ENCODE measurements around the gene TPX2.

DNA sequence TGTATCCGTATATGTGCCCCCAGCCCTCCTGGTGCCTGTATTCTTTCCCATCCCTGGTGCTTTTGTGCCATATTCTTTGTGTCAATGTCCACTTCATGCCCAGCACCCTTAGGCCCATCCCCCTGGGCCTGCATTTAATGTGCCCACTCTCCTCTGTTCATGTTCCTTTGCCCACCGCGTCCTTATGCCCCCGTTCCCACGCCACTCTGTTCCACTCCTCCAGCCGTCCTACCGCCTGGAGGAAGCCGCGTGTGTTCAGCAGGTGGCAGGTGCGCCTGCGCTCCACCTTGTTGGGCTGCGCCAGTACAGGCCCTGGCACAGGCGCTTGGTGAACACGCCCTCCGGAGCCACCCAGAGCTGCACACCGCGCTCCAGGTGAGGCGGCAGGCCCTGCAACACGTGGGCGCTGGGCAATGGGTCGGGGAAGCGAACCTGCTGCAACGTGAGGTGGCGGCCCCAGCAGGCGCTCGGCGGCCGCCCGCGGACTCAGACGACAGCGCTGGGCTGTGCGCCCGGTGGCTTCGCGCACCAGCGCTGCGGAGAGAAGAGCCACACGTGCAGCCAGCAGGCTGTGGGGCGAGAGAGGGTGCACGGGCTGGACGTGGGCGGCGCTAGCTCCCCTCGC, 110.3 kb downstream of the TPX2 start:
- TF ChIP-seq, protein P1, sequence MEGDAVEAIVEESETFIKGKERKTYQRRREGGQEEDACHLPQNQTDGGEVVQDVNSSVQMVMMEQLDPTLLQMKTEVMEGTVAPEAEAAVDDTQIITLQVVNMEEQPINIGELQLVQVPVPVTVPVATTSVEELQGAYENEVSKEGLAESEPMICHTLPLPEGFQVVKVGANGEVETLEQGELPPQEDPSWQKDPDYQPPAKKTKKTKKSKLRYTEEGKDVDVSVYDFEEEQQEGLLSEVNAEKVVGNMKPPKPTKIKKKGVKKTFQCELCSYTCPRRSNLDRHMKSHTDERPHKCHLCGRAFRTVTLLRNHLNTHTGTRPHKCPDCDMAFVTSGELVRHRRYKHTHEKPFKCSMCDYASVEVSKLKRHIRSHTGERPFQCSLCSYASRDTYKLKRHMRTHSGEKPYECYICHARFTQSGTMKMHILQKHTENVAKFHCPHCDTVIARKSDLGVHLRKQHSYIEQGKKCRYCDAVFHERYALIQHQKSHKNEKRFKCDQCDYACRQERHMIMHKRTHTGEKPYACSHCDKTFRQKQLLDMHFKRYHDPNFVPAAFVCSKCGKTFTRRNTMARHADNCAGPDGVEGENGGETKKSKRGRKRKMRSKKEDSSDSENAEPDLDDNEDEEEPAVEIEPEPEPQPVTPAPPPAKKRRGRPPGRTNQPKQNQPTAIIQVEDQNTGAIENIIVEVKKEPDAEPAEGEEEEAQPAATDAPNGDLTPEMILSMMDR (IDR thresholded peaks at IDR 0.05; ENCODE audit: low read length) = no peak
- no peak for TF ChIP-seq EZH2 (IDR thresholded peaks at IDR 0.05; ENCODE audit: borderline replicate concordance, low read length)
